Stomach (tissue), 4 donors: ENCODE results near the gene SCYL2.

Source experiments
- POLR2A ChIP-seq, 4 donors: fragments of 450-650 bp; IDR thresholded peaks; one replicate each; pipeline ENCODE4 v1.6.1; 2016; ENCODE audit warnings: antibody characterized with exemption in 4 of 4, control low read depth in 2 of 4, mild to moderate bottlenecking in 1 of 4, moderate library complexity in 1 of 4
- POLR2AphosphoS5 ChIP-seq, 3 donors: sonication (generic); formaldehyde crosslinking; IDR thresholded peaks; one replicate each; pipeline ENCODE4 v1.6.1; 2016; ENCODE audit warnings: antibody characterized with exemption in 3 of 3
- TF ChIP-seq, protein P1 (sequence below), 7 experiments: fragments of 450-650 bp in 4 of 7; fragments of 200-600 bp in 3 of 7; sonication (generic) in 3 of 7; IDR thresholded peaks; one replicate each; pipeline ENCODE4 v1.5.1; 2016 to 2019; ENCODE audit warnings: antibody characterized with exemption in 7 of 7, control low read depth in 2 of 7, mild to moderate bottlenecking in 1 of 7

DNA sequence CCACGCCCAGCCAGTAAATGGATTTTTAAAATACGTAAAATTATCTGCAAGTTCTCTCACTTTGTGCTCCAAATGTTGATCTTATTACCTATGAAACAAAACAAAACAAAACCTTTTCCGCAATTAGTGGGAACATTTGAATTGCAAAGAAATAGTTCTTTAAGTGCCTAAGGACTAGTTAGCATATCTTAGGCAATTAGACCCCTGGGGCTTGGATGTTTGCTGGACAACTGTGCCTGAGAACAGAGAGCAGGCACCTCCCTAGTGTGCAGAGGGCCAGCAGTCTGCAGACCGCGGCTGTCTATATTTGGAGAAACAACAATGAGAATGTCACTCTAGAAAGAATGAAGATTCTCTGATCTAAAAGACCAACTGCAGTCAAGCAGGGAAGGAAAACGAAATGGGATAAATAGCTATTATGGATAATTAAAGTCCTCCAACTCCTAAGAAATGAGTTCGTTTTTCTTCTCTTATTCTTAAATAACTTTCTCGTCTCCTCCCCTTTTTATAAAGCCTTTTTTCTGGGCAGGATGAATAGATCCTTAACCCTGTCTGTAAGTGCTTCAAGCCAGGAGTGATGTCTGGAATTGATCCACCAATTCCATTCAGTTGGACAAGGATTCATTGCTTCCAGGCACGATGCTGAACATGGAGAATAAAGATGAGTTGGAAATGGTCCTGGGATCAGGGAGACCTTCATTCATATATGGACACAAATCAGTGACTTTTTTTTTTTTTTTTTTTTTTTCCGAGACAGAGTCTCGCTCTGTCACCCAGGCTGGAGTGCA lies 106.1 kb downstream of the SCYL2 start:
- TF ChIP-seq, protein P1, sequence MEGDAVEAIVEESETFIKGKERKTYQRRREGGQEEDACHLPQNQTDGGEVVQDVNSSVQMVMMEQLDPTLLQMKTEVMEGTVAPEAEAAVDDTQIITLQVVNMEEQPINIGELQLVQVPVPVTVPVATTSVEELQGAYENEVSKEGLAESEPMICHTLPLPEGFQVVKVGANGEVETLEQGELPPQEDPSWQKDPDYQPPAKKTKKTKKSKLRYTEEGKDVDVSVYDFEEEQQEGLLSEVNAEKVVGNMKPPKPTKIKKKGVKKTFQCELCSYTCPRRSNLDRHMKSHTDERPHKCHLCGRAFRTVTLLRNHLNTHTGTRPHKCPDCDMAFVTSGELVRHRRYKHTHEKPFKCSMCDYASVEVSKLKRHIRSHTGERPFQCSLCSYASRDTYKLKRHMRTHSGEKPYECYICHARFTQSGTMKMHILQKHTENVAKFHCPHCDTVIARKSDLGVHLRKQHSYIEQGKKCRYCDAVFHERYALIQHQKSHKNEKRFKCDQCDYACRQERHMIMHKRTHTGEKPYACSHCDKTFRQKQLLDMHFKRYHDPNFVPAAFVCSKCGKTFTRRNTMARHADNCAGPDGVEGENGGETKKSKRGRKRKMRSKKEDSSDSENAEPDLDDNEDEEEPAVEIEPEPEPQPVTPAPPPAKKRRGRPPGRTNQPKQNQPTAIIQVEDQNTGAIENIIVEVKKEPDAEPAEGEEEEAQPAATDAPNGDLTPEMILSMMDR (IDR thresholded peaks at IDR 0.05): no peak
- TF ChIP-seq POLR2AphosphoS5 (IDR thresholded peaks at IDR 0.05): no peak
- TF ChIP-seq POLR2A (IDR thresholded peaks at IDR 0.05): no peak
